GM19463 (cell line): ENCODE results near the gene CDH24.
A peak's percentile ranks its signal among the peaks of the same experiment; 100 is the strongest.

ENCODE experiments used
- ATAC-seq: cut with Tn5 transposase; IDR thresholded peaks from one replicate; pipeline ENCODE4 v1.9.1; 2021; ENCODE audit warnings: mild to moderate bottlenecking, moderate library complexity; ENCODE audit not compliant: unreplicated experiment

CDH24 gene, protein sequence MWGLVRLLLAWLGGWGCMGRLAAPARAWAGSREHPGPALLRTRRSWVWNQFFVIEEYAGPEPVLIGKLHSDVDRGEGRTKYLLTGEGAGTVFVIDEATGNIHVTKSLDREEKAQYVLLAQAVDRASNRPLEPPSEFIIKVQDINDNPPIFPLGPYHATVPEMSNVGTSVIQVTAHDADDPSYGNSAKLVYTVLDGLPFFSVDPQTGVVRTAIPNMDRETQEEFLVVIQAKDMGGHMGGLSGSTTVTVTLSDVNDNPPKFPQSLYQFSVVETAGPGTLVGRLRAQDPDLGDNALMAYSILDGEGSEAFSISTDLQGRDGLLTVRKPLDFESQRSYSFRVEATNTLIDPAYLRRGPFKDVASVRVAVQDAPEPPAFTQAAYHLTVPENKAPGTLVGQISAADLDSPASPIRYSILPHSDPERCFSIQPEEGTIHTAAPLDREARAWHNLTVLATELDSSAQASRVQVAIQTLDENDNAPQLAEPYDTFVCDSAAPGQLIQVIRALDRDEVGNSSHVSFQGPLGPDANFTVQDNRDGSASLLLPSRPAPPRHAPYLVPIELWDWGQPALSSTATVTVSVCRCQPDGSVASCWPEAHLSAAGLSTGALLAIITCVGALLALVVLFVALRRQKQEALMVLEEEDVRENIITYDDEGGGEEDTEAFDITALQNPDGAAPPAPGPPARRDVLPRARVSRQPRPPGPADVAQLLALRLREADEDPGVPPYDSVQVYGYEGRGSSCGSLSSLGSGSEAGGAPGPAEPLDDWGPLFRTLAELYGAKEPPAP

DNA sequence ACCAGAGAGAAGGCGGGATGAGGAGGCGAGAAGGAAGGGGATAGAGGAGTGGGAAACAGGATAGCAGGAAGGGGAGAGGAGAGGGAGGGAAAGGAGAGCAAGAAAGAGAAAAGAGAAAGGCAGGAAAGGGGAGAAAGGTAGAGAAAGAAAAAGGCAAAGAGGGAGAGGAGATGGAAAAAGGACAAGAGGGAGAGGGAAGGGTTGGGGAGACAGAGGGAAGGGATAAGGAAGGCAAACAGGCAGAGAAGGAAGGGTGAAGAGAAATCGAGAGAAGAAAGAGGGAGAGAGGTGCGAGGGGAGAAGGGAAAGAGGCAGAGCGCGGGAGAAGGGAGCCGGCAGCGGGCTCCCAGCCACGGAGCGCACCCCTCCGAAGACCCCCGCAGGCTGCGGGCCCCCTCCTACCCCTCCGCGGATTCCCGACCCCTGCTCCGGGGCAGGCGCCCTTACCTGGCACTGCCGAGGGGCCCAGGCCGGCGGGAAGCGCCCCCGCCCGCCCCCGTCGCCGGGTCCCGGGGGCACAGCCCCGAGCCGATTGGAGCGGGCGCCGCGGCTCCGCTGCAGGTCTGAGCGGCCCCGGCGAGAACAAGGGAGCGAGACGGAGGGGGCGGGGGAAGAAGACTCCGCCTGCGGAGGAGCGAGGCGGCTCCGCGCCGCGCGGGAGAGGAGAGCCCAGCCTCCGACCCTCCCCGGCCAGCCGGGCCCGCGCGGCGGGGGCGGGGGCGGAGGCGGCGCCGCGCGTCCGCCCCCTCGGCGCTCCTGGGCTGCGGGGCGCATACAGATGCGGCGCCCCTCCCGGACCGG is at the start of gene CDH24:
Gene CDH24 (minus strand): TSS at position 565 of the 801 bp plus-strand sequence. CDS start 1,787 bp downstream, outside the sequence.
- peak; percentile 62 for ATAC-seq

DNA sequence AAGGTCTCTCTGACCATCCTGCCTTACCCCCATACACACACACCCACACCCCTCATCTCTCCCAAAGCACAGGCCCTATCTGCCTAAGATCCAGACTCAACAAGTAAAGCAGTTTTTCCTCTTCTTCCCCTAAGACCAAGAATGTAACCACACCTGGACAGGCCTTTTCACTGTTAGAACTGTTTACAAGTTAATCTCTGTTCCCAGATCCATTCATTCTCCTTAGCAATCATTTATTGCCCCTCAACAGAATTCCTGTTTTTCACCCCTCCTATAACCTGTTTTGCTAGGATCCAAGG is 49.4 kb upstream of the CDH24 start:
- ATAC-seq: no peak

DNA sequence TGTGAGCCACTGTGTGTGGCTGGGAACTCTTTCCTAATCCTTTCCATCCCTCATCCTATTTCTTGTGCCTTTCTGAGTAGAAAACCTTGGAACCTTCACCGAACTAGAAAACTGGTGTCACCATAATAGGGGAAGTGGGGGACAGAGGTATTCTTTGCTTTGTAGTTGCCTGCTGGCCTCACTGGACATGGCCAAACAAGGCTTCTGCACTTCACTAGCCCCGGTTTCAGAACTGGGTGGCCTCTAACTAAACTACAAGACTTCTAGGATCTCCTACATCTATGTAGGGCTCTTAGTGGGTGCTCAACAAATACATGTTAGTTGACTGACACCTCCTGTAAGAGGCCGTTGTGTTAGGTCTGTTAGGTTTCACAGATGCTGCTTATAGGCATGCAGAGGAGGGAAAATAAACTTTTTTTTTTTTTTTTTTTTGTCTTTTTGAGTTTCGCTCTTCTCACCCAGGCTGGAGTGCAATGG is 48.1 kb upstream of the CDH24 start:
- ATAC-seq: no peak

DNA sequence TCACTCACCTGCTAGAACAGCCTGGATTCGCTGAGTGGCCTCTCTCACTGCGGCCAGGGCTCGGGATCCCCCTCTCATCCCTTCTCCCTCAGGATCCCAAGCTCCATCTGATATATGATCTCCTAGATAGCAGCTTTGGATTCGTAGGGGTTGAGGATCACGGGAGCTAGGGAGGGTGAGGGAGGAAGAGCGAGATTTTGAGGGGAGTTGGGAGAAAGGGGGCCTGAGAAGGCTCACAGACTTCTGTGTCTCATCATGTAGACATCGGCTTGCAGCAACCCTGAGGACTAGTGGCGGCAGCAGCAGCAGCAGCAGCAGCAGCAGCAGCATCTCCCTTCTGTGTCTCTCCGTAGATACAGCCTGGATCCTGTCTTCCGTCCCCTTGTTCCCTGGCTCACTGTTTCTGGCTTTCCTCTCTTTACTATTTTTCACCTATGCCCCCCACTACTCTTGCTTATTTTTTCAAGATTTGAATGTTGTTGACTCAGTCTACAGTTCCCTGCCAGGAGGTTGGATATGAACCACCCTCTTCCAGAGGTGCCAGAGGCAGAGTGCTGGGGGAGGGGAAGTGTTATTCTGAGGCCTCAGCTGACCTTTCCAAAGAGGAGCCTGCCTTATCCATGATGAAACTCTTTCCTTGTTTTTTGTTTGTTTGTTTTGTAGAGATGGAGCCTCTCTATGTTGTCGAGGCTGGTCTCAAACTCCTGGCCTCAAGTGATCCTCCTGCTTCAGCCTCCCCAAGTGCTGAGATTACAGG is 47.4 kb upstream of the CDH24 start, which contains the start of gene CIROP:
Gene CIROP (minus strand): TSS at position 399 of the 757 bp plus-strand sequence. CDS start 69 bp downstream, at position 330.
- no peak for ATAC-seq

DNA sequence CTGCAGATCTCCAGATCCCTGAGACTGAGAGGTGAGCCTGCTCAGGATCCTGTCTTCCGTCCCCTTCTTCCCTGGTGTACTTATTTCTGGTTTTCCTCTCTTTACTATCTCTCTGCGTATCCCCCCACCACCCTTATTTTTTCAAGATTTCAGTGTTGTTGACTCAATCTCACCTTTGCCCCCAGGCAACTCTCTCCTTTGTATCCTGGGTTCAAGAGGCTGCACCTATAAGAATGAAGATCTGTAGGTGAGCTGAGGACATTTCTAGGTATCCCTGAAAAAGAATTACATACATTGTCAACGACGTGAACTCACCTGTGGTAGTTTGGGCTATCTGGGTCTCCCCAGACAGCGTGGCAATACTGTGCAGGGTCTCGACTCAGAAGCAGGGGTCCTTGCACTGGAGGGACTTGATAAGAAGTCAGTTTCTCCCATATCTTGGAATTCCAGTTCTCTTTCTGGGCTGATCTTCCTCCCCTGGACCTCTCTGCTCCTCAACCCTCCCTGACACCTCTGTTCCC is 46.8 kb upstream of the CDH24 start:
- ATAC-seq: no peak

DNA sequence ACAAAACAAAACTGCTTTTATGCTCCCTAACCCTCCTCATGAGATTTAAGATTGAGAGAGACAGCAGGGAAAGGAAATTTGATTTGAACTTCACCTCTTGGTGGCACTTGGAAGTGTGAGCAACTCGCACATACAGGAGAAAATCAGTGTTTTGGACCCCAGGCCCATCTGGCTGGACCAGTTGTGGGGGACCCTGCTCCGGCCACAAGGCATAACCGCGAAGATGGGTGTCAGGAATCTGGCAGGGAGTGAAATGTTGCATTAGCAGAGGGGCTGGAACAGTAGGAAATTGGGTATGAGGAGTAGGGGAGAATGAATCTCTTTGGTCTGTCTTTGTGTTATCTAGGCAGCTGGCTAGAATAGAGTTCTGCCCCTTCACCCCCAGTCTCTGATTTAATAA is 46.3 kb upstream of the CDH24 start:
- ATAC-seq: no peak

DNA sequence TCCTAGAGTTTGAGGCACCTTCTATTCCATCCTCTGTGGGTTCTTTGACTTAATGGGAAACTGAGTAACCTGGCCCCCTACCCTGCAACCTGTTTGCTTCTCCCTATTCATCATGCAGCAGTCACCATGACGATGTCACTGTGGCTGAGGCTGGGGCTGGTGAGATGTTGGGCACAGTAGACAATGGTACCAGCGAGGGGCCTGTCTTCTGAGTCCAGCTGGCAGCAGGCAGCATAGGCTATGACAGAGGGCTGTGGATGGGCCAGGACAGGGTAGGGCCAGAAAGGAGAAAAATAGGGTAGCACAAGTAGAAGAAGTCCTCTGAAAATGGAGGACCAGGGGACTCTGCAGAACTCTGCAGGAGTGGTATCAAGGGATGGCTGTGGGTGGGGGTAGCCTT is 45.5 kb upstream of the CDH24 start:
- no peak for ATAC-seq

DNA sequence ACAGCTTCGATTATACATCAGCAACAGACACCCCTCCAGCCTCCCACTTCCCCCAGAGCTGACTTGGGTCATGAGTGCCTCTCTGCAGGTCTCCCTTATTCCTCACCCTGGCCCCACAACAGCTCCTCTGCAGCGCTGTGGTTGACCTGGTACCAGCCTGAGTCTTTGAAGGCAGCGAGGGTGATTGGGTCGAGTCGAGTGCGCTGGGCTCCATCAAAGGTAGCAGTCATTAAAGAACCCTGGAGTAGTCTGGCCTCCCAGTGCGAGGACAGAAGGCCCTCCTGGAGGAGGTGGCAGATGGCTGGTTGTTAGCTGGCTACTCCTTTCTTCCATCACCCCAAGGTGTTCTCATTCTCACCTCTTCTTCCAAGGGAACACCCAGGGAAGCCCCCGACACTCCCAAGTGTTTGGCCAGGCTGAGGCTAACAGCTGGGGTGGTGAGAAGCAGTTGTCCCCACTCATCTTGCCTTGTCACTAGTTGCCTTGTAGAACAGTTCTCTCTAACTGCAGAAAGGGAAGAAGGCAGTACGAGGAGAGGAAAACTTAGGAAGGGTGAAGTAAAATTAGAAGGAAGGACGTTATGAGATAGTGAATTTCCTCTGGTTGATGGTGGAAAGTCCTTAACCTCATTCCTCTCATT is 44.8 kb upstream of the CDH24 start:
- ATAC-seq: no peak

DNA sequence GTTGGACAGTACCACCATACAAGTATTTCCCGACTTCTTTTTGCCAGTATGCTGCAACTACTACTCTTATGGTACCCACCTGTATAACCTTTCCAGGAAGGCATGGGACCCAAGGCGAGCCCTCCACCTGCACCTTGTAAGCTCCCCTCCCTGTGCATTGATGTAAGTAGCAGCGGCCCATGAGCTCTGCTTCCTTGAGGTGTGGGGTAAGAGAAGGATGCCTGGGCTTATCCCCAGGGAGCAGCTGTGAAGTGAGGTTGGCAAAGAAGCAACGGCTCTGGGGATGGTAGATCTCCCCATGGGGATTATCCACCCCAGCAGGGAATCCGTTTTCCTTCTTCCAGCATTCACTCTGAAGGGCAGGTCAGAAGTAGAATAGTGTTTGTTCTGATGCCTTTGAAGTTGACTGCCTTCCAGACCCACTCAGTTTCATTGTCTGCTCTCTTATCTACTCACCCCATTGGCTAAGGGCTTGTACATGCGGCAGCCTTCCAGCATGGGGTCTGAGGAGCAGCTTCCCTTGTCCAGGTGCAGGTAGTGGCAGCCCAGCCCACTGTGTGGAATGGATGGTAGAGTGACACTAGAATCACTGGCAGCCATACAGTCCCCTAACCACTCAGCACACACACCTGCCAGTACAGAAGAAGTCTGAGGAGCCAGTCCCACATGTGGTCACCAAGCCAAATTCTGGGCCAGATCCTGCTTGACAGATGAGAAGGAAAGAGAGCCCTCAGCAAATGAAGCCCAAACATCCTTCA is 44.1 kb upstream of the CDH24 start:
- ATAC-seq: no peak

DNA sequence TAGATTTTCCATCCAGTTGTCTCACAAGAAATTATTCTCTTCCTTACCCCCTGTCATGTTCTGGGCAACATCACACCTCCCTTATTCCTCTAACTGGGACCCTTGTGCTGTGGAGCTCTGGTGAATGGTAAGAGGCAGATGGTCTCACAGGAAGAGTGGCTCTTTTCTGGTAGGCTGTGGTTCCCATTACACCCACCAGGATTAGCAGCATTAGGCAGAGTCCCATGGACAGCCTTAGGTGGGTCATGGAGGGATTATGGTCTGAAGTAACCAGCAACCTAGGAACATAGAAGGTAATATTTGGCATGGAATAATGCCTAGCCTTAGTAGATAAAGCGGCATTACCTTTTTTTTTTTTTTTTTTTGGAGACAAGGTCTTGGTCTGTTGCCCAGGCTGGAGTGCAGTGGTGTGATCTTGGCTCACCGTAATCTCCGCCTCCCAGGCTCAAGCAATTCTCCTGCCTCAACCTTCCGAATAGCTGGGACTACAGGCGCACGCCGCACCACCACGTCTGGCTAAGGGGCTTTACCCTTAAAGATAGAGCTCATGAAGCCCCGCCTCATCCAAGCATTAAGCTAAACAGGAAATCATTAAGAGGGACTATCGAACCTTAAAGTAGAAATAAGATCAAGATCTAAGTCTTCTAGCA is 42.0 kb upstream of the CDH24 start:
- ATAC-seq: no peak

DNA sequence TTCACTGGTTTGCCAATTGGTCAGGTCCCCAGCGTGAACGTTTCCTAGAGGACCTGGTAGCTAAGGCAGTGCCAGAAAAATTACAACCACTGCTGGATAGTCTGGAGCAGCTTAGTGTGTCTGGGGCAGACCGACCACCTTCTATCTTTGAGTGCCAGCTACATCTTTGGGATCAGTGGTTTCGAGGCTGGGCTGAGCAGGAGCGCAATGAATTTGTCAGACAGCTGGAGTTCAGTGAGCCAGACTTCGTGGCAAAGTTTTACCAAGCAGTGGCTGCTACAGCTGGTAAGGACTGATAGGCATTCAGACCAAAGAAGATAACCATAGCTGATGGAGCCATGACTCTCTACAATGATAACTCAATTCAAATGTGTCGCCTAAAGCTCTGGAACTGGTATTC is 40.5 kb upstream of the CDH24 start:
- no peak for ATAC-seq

DNA sequence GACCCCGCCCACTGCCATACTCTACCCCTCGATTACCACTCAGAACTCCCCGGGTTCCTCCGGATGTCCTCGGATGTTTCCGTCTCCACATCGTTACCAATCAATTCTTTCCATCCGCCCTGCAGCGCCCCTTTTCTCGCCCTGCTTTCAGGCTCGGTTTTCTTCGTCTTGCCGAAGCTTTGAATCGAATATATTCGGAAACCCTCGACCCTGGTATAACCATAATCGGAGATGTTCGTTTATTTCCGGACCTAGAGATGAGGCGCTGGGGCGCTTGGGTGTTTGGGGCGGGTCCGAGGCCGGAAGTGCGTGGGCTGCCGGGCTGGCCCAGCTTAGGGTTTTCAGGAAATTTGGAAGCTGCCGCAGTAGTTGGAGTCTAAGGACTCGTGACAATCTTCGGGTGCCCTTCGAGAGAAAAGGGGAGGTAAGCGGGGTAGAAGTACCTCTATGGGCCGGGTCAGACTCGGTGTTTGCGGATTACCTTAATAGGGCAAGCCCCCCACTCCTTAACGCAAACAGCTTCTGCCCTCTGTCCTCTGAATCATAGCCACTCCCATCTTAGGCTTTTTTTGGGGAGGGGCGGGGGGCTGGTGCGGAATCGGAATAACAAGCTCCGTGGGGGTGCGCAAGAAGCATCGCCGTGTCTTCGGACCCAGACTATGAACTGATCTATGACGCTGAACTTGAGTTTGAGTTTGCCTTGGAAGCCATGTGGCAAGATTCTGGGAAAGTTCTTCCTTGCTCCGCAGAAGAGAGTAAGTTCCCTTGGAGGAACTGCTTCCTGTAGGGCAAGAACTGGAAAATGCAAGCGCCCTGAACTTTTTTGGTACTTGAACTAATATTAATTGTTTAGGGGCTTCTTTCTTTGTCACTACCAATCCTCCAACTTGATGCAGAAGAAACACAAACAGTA is 38.1 kb upstream of the CDH24 start, which contains the start of gene C14orf119:
Gene C14orf119 (plus strand): TSS at position 310 of the 913 bp plus-strand sequence. CDS start 2,154 bp downstream, outside the sequence.
- ATAC-seq: peak; percentile 82

DNA sequence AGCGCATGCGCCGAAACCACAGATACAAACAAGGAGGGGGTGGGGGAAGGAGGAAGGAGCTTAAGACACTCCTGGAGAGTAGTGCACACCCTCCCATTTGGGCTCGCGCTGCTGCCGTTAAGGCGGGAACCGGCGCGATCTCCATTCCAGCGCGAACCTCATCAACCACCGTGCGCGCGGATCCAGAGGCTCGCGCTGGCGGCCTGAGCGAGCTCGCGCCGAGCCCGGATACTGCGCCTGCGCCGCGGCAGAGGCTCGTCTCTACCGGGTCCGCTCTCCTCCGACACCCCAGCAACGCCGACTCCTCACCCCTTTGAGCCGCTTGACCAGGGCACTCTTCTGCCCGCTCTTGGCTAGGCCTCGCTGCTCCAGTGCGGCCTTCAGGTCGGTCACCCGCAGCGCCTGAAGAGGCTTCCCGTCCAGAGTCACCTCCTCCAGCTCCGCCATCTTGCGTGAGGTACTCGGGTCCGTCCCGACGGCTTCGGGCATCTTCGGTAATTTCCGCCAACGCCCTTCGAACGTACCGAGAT is 37.4 kb upstream of the CDH24 start, which contains the start of gene ACIN1:
Gene ACIN1 (minus strand): TSS at position 471 of the 530 bp plus-strand sequence. CDS start 24 bp downstream, at position 447.
- ATAC-seq: peak; percentile 38

DNA sequence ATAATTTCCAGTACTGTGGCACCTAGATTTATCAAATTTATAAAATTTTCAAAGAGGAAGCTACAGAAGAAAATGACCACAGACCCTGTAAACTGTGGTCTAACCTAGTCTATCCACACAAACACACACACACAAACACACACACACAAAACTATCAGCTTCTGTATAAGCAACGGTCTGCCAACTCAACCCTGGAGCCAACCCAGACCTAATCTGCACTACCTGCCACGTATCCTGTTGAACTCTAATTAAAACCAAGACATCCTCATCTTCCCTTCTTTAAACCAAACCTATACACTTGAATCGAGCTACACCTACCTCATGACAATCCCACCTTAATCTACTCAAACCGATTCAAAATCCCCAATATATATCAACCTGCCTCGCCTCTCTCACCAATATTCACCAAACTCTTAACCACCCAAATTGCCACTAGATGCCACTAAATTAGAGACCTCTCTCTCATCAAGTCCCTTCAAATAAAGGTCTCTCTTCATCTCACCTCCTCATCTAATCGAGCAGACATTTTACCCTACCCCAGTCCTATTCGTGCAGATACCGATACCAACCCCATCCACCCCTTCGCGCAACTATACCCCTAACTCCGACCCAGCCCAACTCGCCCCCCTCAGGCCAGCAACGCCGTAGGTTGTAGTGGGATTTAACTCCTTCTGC is 36.8 kb upstream of the CDH24 start:
- ATAC-seq: no peak

DNA sequence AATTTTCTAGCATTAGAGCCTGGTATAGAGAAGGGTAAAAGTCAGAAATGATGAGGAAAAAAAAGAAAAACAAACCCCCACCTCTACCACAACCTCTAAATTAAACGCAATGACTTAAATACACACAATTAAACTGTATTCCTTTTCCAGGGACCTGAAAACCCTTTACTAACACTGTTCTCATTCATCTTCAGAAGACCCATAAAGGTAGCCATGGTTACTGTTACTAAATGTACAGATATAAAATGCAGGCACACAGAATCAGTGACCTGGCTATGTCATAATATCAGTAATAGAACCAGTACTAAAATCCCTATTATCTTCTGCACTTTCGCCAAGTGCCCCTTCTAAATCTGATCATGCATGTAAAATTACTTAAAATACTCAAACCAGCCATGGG is 36.2 kb upstream of the CDH24 start:
- ATAC-seq: no peak

DNA sequence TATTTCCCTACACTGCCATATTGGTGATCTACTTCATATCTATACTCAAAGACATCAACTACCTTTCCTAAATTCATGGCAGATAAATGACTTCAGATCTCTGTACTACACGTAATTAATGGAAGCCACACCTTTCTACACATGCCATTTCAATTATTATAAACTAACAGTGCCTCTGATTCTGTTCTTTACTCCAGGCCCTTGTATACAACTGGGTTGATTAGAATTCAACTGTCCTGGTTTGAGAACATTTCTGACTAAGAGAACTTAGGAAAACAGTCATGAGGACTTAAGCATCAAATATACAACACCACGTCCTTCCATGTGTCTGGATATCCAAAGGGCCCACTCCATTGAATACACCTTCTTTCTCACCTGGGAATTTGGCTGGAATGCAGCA is 35.8 kb upstream of the CDH24 start:
- no peak for ATAC-seq
